Measurements from ENCODE around the gene FPGS.
"Not testable (repeated sequence)": the region's sequence is repeated elsewhere in the genome, so short reads cannot be mapped to it uniquely, and the experiment has no call there.

The FPGS gene

DNA sequence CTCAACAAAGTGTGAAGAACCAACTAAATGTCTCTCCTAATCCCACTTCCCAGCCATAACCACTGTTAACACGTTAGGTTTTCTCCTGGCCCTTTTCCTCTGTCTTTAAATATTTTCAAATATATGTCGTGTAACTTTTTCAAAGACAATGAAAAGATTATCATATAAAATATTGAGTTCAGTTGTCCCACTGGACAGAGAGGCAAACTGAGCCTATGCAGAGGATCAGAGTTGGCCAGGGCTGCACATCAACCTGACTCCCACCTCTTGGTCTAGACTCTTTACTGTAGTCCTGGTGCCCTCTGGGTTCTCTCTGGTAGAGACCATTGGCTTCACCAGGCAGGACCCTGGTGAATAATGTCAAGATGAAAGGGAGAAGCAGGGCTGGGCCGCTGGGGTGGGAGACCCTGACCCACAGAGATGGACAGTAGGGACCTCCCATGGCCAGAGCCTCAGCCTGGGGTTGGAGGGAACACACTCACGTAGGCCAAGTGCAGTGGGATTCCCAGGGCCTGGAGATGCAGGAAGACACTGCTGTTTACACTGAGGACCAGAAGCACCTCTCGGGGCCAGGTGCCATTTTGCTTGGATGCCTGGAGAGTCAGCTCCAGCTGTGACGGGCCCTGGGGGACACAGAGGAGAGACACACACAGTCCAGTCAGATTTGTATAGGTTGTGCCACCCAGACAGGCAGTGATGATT is 26.7 kb downstream of the FPGS start:
- DNase-seq (ENCODE audit: low spot score) (no peak), ATAC-seq (ENCODE audit: low read depth) (no peak)
- TF ChIP-seq, protein P1, sequence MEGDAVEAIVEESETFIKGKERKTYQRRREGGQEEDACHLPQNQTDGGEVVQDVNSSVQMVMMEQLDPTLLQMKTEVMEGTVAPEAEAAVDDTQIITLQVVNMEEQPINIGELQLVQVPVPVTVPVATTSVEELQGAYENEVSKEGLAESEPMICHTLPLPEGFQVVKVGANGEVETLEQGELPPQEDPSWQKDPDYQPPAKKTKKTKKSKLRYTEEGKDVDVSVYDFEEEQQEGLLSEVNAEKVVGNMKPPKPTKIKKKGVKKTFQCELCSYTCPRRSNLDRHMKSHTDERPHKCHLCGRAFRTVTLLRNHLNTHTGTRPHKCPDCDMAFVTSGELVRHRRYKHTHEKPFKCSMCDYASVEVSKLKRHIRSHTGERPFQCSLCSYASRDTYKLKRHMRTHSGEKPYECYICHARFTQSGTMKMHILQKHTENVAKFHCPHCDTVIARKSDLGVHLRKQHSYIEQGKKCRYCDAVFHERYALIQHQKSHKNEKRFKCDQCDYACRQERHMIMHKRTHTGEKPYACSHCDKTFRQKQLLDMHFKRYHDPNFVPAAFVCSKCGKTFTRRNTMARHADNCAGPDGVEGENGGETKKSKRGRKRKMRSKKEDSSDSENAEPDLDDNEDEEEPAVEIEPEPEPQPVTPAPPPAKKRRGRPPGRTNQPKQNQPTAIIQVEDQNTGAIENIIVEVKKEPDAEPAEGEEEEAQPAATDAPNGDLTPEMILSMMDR (IDR thresholded peaks at IDR 0.05; ENCODE audit: poor library complexity, severe bottlenecking) = no peak
- Histone ChIP-seq H3K9me3 (ENCODE audit: severe bottlenecking) (no peaks in the 10 kb centered on the region), H3K27ac (ENCODE audit: poor library complexity, severe bottlenecking) (no peak overlapping the region), H3K27me3 (ENCODE audit: insufficient read depth, poor library complexity, severe bottlenecking) (no peaks in the 10 kb centered on the region), H3K4me1 (ENCODE audit: insufficient read depth, poor library complexity, severe bottlenecking) (no peaks in the 10 kb centered on the region), H3K4me3 (ENCODE audit: severe bottlenecking) (no peak overlapping the region), H3K36me3 (ENCODE audit: low read depth) (no peaks in the 10 kb centered on the region; the same call in 1 of the 2 replicates)

GRCh38 chr9:127832248-127832647 is 29.6 kb downstream of the FPGS start:
- H3K27ac ChIP-seq (ENCODE audit: poor library complexity, severe bottlenecking) = no peak overlapping the region
- ATAC-seq (ENCODE audit: low read depth) = no peak
- no peaks in the 10 kb centered on the region for H3K4me1 ChIP-seq (ENCODE audit: insufficient read depth, poor library complexity, severe bottlenecking)
- no peaks in the 10 kb centered on the region for H3K9me3 ChIP-seq (ENCODE audit: severe bottlenecking)
- no peaks in the 10 kb centered on the region for H3K27me3 ChIP-seq (ENCODE audit: insufficient read depth, poor library complexity, severe bottlenecking)
- H3K4me3 ChIP-seq (ENCODE audit: severe bottlenecking) = no peak overlapping the region
- no peaks in the 10 kb centered on the region for H3K36me3 ChIP-seq (ENCODE audit: low read depth)
- DNase-seq (ENCODE audit: low spot score) = no peak
- TF ChIP-seq, protein P1 (IDR thresholded peaks at IDR 0.05; ENCODE audit: poor library complexity, severe bottlenecking) = no peak

DNA sequence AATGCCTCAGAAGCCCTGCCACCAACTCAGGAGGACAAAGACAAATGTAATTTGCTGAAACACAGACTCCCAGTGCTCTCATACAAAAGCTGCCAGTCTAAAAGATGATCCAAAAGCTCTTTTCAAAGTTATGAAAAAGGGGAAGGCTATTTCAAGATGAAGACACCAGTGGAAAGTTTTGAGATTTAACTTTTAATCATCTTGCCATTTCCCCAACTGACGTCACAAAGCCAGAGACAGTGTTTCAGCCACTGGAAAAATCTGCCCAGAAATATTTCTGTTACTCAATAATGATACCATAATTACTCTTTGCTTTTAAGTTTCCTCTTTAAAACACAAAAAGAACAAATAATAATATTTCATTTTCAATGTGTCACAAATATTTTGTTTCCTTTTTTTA is 30.9 kb downstream of the FPGS start:
- DNase-seq (ENCODE audit: low spot score) = no peak
- peaks cover 7% of the 10 kb centered on the region for H3K4me1 ChIP-seq (ENCODE audit: insufficient read depth, poor library complexity, severe bottlenecking)
- no peaks in the 10 kb centered on the region for H3K27me3 ChIP-seq (ENCODE audit: insufficient read depth, poor library complexity, severe bottlenecking)
- H3K9me3 ChIP-seq (ENCODE audit: severe bottlenecking) = no peaks in the 10 kb centered on the region
- H3K4me3 ChIP-seq (ENCODE audit: severe bottlenecking) = no peak overlapping the region
- ATAC-seq (ENCODE audit: low read depth) = no peak
- no peak overlapping the region for H3K27ac ChIP-seq (ENCODE audit: poor library complexity, severe bottlenecking)
- TF ChIP-seq, protein P1 (IDR thresholded peaks at IDR 0.05; ENCODE audit: poor library complexity, severe bottlenecking) = no peak
- no peaks in the 10 kb centered on the region for H3K36me3 ChIP-seq (ENCODE audit: low read depth)

GRCh38 chr9:127835991-127836516 is 33.4 kb downstream of the FPGS start:
- Histone ChIP-seq H3K36me3 (ENCODE audit: low read depth) (no peaks in the 10 kb centered on the region), H3K27me3 (ENCODE audit: insufficient read depth, poor library complexity, severe bottlenecking) (no peaks in the 10 kb centered on the region), H3K4me3 (ENCODE audit: severe bottlenecking) (no peak overlapping the region), H3K4me1 (ENCODE audit: insufficient read depth, poor library complexity, severe bottlenecking) (peaks cover 9% of the 10 kb centered on the region), H3K9me3 (ENCODE audit: severe bottlenecking) (no peaks in the 10 kb centered on the region), H3K27ac (ENCODE audit: poor library complexity, severe bottlenecking) (no peak overlapping the region)
- TF ChIP-seq, protein P1 (IDR thresholded peaks at IDR 0.05; ENCODE audit: poor library complexity, severe bottlenecking) = no peak
- ATAC-seq (ENCODE audit: low read depth) (no peak), DNase-seq (ENCODE audit: low spot score) (no peak)

DNA sequence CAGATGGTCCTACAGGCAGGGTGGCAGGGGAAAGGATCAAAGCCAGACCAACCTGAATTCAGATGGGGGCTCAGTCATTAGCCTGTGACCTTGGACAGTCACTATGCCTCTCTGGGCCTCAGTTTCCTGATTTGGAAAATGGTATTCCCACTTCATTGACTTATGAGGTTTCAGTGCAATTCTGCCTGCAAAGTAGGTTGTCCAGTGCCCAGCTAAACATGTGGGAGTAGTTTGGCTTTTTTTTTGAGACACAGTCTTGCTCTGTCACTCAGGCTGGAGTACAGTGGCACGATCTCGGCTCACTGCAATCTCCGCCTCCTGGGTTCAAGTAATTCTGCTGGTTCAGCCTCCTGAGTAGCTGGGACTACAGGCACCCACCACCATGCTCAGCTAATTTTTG is 33.9 kb downstream of the FPGS start:
- DNase-seq (ENCODE audit: low spot score); H3K9me3 ChIP-seq (ENCODE audit: severe bottlenecking); ATAC-seq (ENCODE audit: low read depth); H3K4me3 ChIP-seq (ENCODE audit: severe bottlenecking); H3K27me3 ChIP-seq (ENCODE audit: insufficient read depth, poor library complexity, severe bottlenecking); H3K4me1 ChIP-seq (ENCODE audit: insufficient read depth, poor library complexity, severe bottlenecking); H3K27ac ChIP-seq (ENCODE audit: poor library complexity, severe bottlenecking); H3K36me3 ChIP-seq (ENCODE audit: low read depth): not testable (repeated sequence)
